ENCODE data around the gene OR8G1.

Gene OR8G1

DNA sequence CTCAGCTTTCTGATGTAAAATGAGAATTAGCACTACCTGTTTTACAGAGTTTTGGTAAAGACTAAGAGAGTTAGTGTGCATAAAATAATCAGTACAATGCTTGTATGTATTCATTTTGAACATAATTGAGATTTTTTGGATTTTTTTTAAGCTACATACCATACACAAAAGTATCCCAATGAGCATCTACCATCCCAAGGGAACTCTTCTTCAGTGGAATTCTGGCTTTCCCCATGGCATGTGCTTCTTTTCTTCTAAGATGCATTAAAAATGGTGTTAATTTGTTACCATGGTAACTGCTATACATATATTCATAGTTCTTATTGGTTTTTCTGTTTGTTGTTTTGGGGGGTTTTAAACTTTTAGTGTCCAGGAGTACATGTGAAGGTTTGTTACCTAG, 55.1 kb downstream of the OR8G1 start:
- TF ChIP-seq SIN3A (IDR thresholded peaks at IDR 0.05; ENCODE audit: borderline replicate concordance, insufficient read depth, low read length) (no peak), POLR2AphosphoS5 (IDR thresholded peaks at IDR 0.05; ENCODE audit: low read depth, low read length) (no peak), TAF1 (IDR thresholded peaks at IDR 0.05; ENCODE audit: borderline replicate concordance, insufficient read depth, low read length) (no peak), FOXP2 (optimal IDR thresholded peaks at IDR 0.05; ENCODE audit: borderline replicate concordance, extremely low read depth, extremely low read length, insufficient read depth) (no peak)
- TF ChIP-seq, protein P1, sequence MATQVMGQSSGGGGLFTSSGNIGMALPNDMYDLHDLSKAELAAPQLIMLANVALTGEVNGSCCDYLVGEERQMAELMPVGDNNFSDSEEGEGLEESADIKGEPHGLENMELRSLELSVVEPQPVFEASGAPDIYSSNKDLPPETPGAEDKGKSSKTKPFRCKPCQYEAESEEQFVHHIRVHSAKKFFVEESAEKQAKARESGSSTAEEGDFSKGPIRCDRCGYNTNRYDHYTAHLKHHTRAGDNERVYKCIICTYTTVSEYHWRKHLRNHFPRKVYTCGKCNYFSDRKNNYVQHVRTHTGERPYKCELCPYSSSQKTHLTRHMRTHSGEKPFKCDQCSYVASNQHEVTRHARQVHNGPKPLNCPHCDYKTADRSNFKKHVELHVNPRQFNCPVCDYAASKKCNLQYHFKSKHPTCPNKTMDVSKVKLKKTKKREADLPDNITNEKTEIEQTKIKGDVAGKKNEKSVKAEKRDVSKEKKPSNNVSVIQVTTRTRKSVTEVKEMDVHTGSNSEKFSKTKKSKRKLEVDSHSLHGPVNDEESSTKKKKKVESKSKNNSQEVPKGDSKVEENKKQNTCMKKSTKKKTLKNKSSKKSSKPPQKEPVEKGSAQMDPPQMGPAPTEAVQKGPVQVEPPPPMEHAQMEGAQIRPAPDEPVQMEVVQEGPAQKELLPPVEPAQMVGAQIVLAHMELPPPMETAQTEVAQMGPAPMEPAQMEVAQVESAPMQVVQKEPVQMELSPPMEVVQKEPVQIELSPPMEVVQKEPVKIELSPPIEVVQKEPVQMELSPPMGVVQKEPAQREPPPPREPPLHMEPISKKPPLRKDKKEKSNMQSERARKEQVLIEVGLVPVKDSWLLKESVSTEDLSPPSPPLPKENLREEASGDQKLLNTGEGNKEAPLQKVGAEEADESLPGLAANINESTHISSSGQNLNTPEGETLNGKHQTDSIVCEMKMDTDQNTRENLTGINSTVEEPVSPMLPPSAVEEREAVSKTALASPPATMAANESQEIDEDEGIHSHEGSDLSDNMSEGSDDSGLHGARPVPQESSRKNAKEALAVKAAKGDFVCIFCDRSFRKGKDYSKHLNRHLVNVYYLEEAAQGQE (IDR thresholded peaks at IDR 0.05; ENCODE audit: insufficient read depth in 1 of 2, low read depth in 2 of 2, low read length in 2 of 2), result no peak

DNA sequence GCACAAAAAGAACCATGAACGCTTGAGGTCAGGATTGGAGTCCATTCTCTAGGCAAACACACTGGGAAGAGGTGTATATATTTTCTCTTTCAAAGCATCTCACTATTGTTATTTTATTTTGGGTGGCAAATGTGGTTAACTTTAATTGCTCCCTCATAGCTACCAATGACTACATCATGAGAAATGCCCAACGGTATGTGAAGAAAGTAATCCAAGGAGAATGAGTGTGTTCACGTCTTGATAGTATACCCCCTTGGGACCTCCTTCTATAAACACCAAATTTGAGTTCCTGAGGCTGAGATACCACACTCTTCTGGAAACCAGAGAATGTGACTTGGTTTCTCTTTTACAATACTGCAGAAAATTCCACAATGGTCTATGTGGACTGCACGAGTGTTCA, 57.0 kb downstream of the OR8G1 start:
- no peak for TF ChIP-seq POLR2AphosphoS5 (IDR thresholded peaks at IDR 0.05; ENCODE audit: low read depth, low read length)
- no peak for TF ChIP-seq TAF1 (IDR thresholded peaks at IDR 0.05; ENCODE audit: borderline replicate concordance, insufficient read depth, low read length)
- TF ChIP-seq, protein P1 (IDR thresholded peaks at IDR 0.05; ENCODE audit: insufficient read depth in 1 of 2, low read depth in 2 of 2, low read length in 2 of 2), result no peak
- no peak for TF ChIP-seq SIN3A (IDR thresholded peaks at IDR 0.05; ENCODE audit: borderline replicate concordance, insufficient read depth, low read length)
- TF ChIP-seq FOXP2 (optimal IDR thresholded peaks at IDR 0.05; ENCODE audit: borderline replicate concordance, extremely low read depth, extremely low read length, insufficient read depth), result no peak

DNA sequence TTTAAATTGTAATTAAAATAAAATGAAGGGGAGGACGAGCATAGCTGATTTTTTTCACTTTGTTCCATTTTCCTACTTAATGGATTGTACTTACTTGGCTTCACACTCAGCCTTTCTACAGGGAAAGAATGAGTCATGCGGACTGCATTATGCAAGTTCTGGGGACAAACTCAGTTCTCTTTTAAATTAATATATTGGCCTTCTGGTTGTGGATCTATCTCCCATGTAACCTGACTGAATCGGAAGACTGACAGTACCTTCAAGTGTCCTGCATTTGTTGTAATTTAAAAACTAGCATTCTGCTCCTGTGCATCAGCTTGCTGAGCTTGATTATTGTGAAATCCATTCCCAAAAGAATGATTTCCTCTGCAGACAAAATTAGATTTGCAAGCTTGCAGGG, 60.7 kb downstream of the OR8G1 start:
- TF ChIP-seq, protein P1 (IDR thresholded peaks at IDR 0.05; ENCODE audit: insufficient read depth in 1 of 2, low read depth in 2 of 2, low read length in 2 of 2), result no peak
- TF ChIP-seq POLR2AphosphoS5 (IDR thresholded peaks at IDR 0.05; ENCODE audit: low read depth, low read length) (no peak), TAF1 (IDR thresholded peaks at IDR 0.05; ENCODE audit: borderline replicate concordance, insufficient read depth, low read length) (no peak), FOXP2 (optimal IDR thresholded peaks at IDR 0.05; ENCODE audit: borderline replicate concordance, extremely low read depth, extremely low read length, insufficient read depth) (no peak), SIN3A (IDR thresholded peaks at IDR 0.05; ENCODE audit: borderline replicate concordance, insufficient read depth, low read length) (no peak)

DNA sequence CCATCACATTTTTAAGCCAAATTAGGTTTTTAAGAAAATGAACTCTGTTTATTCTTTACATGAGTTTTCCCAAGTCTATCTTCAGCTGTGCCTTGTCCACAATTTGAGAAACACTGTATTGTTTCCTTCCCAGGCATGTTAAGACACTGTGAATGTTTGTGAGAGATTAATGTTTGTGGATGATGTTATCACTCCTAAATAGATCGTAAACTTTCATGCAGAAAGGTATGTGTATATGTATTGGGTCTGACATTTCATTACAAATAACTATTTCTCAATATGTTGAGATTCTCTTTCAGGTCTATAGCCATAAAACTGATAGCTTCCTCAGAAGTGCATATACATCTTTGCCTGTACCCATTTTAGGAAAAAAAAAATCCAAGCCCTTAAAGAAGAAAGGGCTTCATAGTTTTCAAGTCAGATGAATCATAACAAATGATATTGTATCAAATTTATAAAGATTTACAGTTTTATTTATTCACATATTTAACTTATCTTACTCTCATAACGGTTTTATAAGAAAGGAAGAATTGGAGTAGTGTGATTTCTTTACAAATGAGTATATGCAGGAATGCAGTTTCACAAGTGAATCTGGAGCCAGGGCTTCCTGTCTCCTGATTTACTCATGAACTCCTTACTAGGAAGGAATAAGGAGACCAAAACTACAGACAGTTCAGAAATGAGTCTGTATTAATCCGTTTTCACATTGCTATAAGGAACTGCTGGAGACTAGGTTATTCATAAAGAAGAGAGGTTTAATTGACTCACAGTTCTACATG, 61.6 kb downstream of the OR8G1 start:
- no peak for TF ChIP-seq TAF1 (IDR thresholded peaks at IDR 0.05; ENCODE audit: borderline replicate concordance, insufficient read depth, low read length)
- TF ChIP-seq SIN3A (IDR thresholded peaks at IDR 0.05; ENCODE audit: borderline replicate concordance, insufficient read depth, low read length), result no peak
- TF ChIP-seq FOXP2 (optimal IDR thresholded peaks at IDR 0.05; ENCODE audit: borderline replicate concordance, extremely low read depth, extremely low read length, insufficient read depth), result no peak
- TF ChIP-seq, protein P1 (IDR thresholded peaks at IDR 0.05; ENCODE audit: insufficient read depth in 1 of 2, low read depth in 2 of 2, low read length in 2 of 2), result no peak
- TF ChIP-seq POLR2AphosphoS5 (IDR thresholded peaks at IDR 0.05; ENCODE audit: low read depth, low read length), result no peak

Data from PFSK-1 (cell line).